Cardiac fibroblast (primary cell): ENCODE measurements around the gene NRXN3.

Experiments
- DNase-seq, 2 donors: peaks; one replicate each; pipeline versions ENCODE4 v3.0.0 to v3.0.0-alpha.2; 2010; ENCODE audit warnings: low read depth in 2 of 2
- H3K4me3 ChIP-seq, 2 donors: replicated peaks in 1 of 2; 1 replicate in 1 of 2; 2 replicates in 1 of 2; pipeline ENCODE4 v1.5.1; 2011; ENCODE audit warnings: low read depth in 2 of 2, low read length in 2 of 2, mild to moderate bottlenecking in 2 of 2, moderate library complexity in 1 of 2
- CTCF ChIP-seq: IDR thresholded peaks from one replicate; pipeline ENCODE4 v1.5.1; 2011; ENCODE audit warnings: low read depth, mild to moderate bottlenecking, low read length, inconsistent platforms

The NRXN3 gene

DNA sequence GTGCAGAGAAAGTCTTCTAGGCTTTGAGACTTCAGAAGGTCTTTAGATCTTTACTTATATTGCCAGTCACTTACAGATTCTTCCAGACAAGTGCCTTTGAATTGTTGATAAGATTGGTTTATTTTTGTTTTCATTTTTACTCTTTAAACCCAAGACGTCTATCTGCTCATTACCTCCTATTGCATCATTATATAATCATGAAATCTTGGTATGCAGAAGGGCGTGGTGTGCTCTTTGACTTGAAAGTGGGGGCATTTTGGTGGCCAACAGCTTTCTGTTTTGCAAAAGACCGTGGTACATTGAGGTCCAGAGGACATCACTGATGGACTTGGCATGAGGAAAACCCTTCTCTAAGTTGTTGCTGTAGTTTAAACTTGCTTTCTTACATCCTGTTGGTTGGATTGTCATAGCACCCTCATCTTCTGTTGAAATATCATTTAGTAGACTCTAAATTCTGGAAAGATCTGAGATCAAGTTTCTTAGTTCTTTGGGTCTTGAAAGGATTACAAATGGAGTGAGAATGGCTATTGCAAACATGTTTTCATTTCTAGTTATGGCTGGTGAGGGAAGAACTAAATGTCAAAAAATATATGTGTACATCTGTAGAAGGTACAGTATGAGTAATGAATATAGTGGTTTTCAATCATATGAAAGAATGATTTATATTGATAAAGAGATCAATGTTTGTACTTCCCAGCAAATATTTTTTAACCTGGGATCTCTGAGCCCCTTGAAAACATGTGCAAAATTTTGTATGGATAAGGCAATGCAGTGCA is 441.8 kb downstream of the NRXN3 start:
- TF ChIP-seq CTCF, result no peak
- DNase-seq, result no peak
- no peak overlapping the region for H3K4me3 ChIP-seq

DNA sequence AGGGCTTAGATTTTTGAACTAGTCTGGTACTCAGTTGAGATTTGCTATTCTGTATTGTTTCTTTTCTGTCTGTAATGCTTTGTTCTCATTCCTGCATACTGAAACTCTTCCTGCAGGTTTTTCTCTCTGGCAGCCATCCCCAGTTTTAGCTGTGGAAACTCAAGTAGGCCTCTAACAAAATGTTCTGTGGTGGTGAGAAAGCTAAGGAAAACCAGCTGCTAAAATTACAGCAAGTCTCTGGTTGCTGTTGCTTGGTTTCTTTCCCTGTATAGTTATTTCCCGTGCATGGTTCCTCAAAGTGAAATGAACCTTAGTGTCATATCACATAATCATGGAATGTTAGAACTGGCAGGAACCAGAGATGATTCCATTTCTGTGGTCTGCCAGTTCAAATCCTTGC is 442.5 kb downstream of the NRXN3 start:
- no peak for TF ChIP-seq CTCF
- no peak for DNase-seq
- no peak overlapping the region for H3K4me3 ChIP-seq

GRCh38 chr14:78614593-78614992 is 444.4 kb downstream of the NRXN3 start:
- no peak for DNase-seq
- H3K4me3 ChIP-seq, result no peak overlapping the region
- no peak for TF ChIP-seq CTCF

DNA sequence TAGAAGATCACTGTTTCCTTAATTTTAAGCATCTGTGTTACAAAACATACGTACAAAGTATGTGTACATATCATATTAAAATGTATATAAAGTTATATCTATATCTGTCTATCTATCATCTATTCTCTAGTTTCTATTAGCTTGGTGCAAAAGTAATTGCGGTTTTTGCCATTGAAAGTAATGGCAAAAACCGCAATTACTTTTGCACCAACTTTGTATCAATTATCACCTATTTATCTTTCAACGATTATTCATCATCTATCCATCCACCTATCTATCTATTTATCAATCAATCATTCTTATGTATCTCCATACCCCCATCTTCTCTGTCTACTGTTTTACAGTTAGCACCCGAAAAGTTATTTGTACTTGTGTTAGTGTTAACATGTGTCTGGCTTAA is 447.6 kb downstream of the NRXN3 start:
- no peak for DNase-seq
- TF ChIP-seq CTCF, result no peak
- H3K4me3 ChIP-seq, result no peak overlapping the region

DNA sequence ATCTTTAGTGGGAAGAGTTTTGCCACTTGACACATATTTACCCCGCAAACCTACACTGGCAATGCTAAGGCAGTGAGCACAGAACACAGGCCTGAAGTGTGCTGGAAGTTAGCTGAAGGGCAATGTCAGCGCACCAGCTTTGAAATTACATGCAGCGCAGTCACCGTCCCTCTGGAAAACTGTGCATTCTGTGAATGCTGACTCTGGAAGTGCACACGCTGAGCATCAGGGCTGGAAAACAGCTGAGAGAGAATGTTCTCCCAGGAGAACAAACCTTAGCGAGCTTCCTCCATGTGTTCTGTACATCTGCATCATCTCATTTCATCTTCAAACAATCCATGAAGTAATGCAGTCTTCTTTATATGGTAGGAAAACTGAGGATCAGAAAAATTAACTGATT is 448.2 kb downstream of the NRXN3 start:
- DNase-seq, result no peak
- no peak for TF ChIP-seq CTCF
- no peak overlapping the region for H3K4me3 ChIP-seq

DNA sequence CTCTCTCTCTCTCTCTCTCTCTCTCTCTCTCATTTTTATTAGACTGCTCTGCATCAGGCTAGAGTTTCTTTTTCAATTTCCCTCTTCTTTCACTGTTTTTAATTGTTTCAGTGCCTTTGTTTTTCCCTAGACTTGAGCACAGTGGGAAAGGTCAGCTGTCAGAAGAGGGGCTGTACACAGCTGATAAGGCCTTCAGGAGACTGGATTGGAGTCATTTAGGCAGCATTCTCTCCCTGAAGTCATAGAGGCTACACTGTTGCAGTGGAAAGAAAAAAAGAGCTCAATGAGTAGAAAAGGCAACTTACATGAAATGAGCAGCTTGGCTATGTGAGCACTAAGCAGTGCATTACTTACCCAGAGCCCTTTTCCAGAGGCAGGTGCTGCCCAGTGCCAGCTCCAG is 456.9 kb downstream of the NRXN3 start:
- no peak for TF ChIP-seq CTCF
- H3K4me3 ChIP-seq, result no peak overlapping the region
- no peak for DNase-seq

GRCh38 chr14:78631551-78631950 is 461.4 kb downstream of the NRXN3 start:
- TF ChIP-seq CTCF, result no peak
- no peak overlapping the region for H3K4me3 ChIP-seq
- no peak for DNase-seq
